Endodermal cell (in vitro differentiated cells): ENCODE measurements around the gene FAF2. TPM values are rescaled to one million over a fixed set of nuclear protein-coding genes. Genes with fewer than 3 reads are reported as not detected.

ENCODE experiments used
- DNase-seq: peaks from one replicate; pipeline ENCODE4 v3.0.0-alpha.2; 2017
- H3K27ac ChIP-seq: 2 replicates; pipeline ENCODE4 v1.5.1; 2013; ENCODE audit warnings: mild to moderate bottlenecking, low read depth, low read length, moderate library complexity
- H3K27me3 ChIP-seq: 2 replicates; pipeline ENCODE4 v1.6.1; 2013; ENCODE audit warnings: mild to moderate bottlenecking, low read length, moderate library complexity; ENCODE audit not compliant: insufficient read depth, control insufficient read depth, poor library complexity, severe bottlenecking
- H3K36me3 ChIP-seq: 2 replicates; pipeline ENCODE4 v1.7.0; 2013; ENCODE audit warnings: mild to moderate bottlenecking, low read length, moderate library complexity; ENCODE audit not compliant: control insufficient read depth, insufficient read depth
- H3K4me1 ChIP-seq: one replicate; pipeline ENCODE4 v1.7.0; 2013; ENCODE audit warnings: low read length; ENCODE audit not compliant: control insufficient read depth, insufficient read depth
- H3K4me3 ChIP-seq: 2 replicates; pipeline ENCODE4 v1.5.1; 2013; ENCODE audit warnings: mild to moderate bottlenecking, low read length, moderate library complexity
- H3K9ac ChIP-seq: 2 replicates; pipeline ENCODE4 v1.6.1; 2013; ENCODE audit warnings: mild to moderate bottlenecking, low read length, moderate library complexity; ENCODE audit not compliant: poor library complexity, severe bottlenecking; ENCODE audit errors: extremely low read depth
- H3K9me3 ChIP-seq: 2 replicates; pipeline ENCODE4 v1.6.1; 2013; ENCODE audit warnings: mild to moderate bottlenecking, low read length, moderate library complexity; ENCODE audit not compliant: control insufficient read depth
- H3K27ac Mint-ChIP-seq: 2 replicates; pipeline ENCODE4 v1.8.0; 2020; ENCODE audit warnings: mixed read lengths
- H3K27me3 Mint-ChIP-seq: 2 replicates; pipeline ENCODE4 v1.8.0; 2021; ENCODE audit warnings: mild to moderate bottlenecking, mixed read lengths; ENCODE audit not compliant: insufficient read depth
- H3K36me3 Mint-ChIP-seq: 2 replicates; pipeline ENCODE4 v1.8.0; 2020; ENCODE audit warnings: low read depth, mixed read lengths
- H3K4me1 Mint-ChIP-seq: 2 replicates; pipeline ENCODE4 v1.8.0; 2020; ENCODE audit warnings: mixed read lengths
- H3K4me3 Mint-ChIP-seq: 2 replicates; pipeline ENCODE4 v1.8.0; 2020; ENCODE audit warnings: mild to moderate bottlenecking, moderate library complexity, mixed read lengths
- H3K9me3 Mint-ChIP-seq: 2 replicates; pipeline ENCODE4 v1.8.0; 2020; ENCODE audit warnings: mild to moderate bottlenecking, mixed read lengths
- CTCF ChIP-seq: fragments of 200-600 bp; sonication (generic); conservative IDR thresholded peaks from 2 replicates; pipeline ENCODE4 v1.5.0; 2021; ENCODE audit warnings: antibody characterized with exemption, mild to moderate bottlenecking
- WGBS, 2 experiments: methylation state at CpG; one replicate each; pipeline versions ENCODE4 v1.1.5 to v1.1.7; 2013; ENCODE audit warnings: missing lambda C conversion rate in 2 of 2, mixed read lengths in 1 of 2; ENCODE audit not compliant: insufficient coverage in 1 of 2, insufficient read length in 1 of 2; 5-methylcytosine and 5-hydroxymethylcytosine counted together
- total RNA-seq, 2 donors: library from RNA; stranded (reverse); fragmentation: NEBNext Ultra II Directional in 1 of 2; extraction: Animal tissue kit (Norgen Biotek cat#: 25700) in 1 of 2; gene quantifications; 2 replicates in 1 of 2; 3 replicates in 1 of 2; pipeline ENCODE4 v1.2.1, GENCODE V29; 2021

FAF2 gene
- total RNA-seq, 2 donors from 2014 or later: 42.9 to 53.0 TPM

- no peak overlapping the region for H3K27ac ChIP-seq
- peaks cover 96% of the 10 kb centered on the region for H3K36me3 ChIP-seq
- H3K36me3 Mint-ChIP-seq: peaks cover 85% of the 10 kb centered on the region
- no peaks in the 10 kb centered on the region for H3K4me1 ChIP-seq
- no peaks in the 10 kb centered on the region for H3K27me3 Mint-ChIP-seq
- no peak overlapping the region for H3K9ac ChIP-seq
- no peak for DNase-seq
- 98% methylated on average over 3 of the region's 3 CpGs; no CpG with 5 or more reads in 1 of the 2 experiments for WGBS, 2 experiments
- H3K27me3 ChIP-seq: no peaks in the 10 kb centered on the region
- no peak for TF ChIP-seq CTCF
- no peaks in the 10 kb centered on the region for H3K4me1 Mint-ChIP-seq
- H3K27ac Mint-ChIP-seq: no peak overlapping the region
- H3K9me3 ChIP-seq: no peaks in the 10 kb centered on the region
- no peak overlapping the region for H3K4me3 Mint-ChIP-seq
- H3K4me3 ChIP-seq: no peak overlapping the region
- H3K9me3 Mint-ChIP-seq: no peaks in the 10 kb centered on the region
Observed at GRCh38 chr5:176500511-176500910, 52.3 kb downstream of the FAF2 start.

GRCh38 chr5:176501333-176501732 is 53.1 kb downstream of the FAF2 start:
- H3K36me3 Mint-ChIP-seq: peaks cover 84% of the 10 kb centered on the region
- no peak overlapping the region for H3K27ac Mint-ChIP-seq
- Histone ChIP-seq H3K36me3 (peaks cover 94% of the 10 kb centered on the region), H3K4me3 (no peak overlapping the region), H3K9ac (no peak overlapping the region), H3K27ac (no peak overlapping the region), H3K4me1 (no peaks in the 10 kb centered on the region), H3K9me3 (no peaks in the 10 kb centered on the region), H3K27me3 (no peaks in the 10 kb centered on the region)
- H3K9me3 Mint-ChIP-seq: no peaks in the 10 kb centered on the region
- no peak for TF ChIP-seq CTCF
- no peak for DNase-seq
- H3K4me1 Mint-ChIP-seq: no peaks in the 10 kb centered on the region
- no peak overlapping the region for H3K4me3 Mint-ChIP-seq
- 91 to 100% methylated on average over 1 of the region's 1 CpG for WGBS, 2 experiments
- H3K27me3 Mint-ChIP-seq: no peaks in the 10 kb centered on the region

- 86 to 98% methylated on average over 5 of the region's 5 CpGs for WGBS, 2 experiments
- peaks cover 84% of the 10 kb centered on the region for H3K36me3 Mint-ChIP-seq
Observed at GRCh38 chr5:176503496-176503895, 55.3 kb downstream of the FAF2 start.

More at GRCh38 chr5:176503496-176503895, 55.3 kb downstream of the FAF2 start:
- no peak overlapping the region for H3K4me3 Mint-ChIP-seq
- H3K9me3 ChIP-seq: no peaks in the 10 kb centered on the region
- DNase-seq: no peak
- TF ChIP-seq CTCF: no peak
- H3K4me1 Mint-ChIP-seq: no peaks in the 10 kb centered on the region
- peaks cover 92% of the 10 kb centered on the region for H3K36me3 ChIP-seq
- H3K9me3 Mint-ChIP-seq: no peaks in the 10 kb centered on the region
- no peak overlapping the region for H3K9ac ChIP-seq
- no peaks in the 10 kb centered on the region for H3K4me1 ChIP-seq
- H3K27ac ChIP-seq: no peak overlapping the region
- no peaks in the 10 kb centered on the region for H3K27me3 Mint-ChIP-seq
- H3K27me3 ChIP-seq: no peaks in the 10 kb centered on the region
- H3K4me3 ChIP-seq: no peak overlapping the region
- no peak overlapping the region for H3K27ac Mint-ChIP-seq
